Karpas-422 (cell line): ENCODE measurements around the gene ANXA8. TPM values are rescaled to one million over a fixed set of nuclear protein-coding genes. Genes with fewer than 3 reads are reported as not detected.

Experiments used
- DNase-seq: peaks from one replicate; pipeline ENCODE4 v3.0.0-alpha.2; 2015
- H2AFZ ChIP-seq: fragments of 200-600 bp; sonication (generic); 2 replicates; pipeline ENCODE4 v1.6.1; 2014; ENCODE audit warnings: antibody characterized with exemption, low read length, mixed read lengths
- H3K27ac ChIP-seq: fragments of 200-600 bp; sonication (generic); 2 replicates; pipeline ENCODE4 v1.5.1; 2014; ENCODE audit warnings: mild to moderate bottlenecking, low read length, moderate library complexity
- H3K27me3 ChIP-seq: fragments of 200-600 bp; sonication (generic); 2 replicates; pipeline ENCODE4 v1.6.1; 2014; ENCODE audit warnings: low read length, mixed read lengths
- H3K36me3 ChIP-seq: fragments of 200-600 bp; sonication (generic); 2 replicates; pipeline ENCODE4 v1.6.1; 2014; ENCODE audit warnings: low read length, mixed read lengths; ENCODE audit not compliant: insufficient read depth
- H3K4me1 ChIP-seq: fragments of 200-600 bp; sonication (generic); 2 replicates; pipeline ENCODE4 v1.6.1; 2014; ENCODE audit warnings: mild to moderate bottlenecking, low read length, mixed read lengths
- H3K4me2 ChIP-seq: fragments of 200-600 bp; sonication (generic); 2 replicates; pipeline ENCODE4 v1.6.1; 2014; ENCODE audit warnings: low read length, low read depth, mild to moderate bottlenecking; ENCODE audit not compliant: poor library complexity, severe bottlenecking
- H3K4me3 ChIP-seq: fragments of 200-600 bp; sonication (generic); 2 replicates; pipeline ENCODE4 v1.5.1; 2014; ENCODE audit warnings: mild to moderate bottlenecking, antibody characterized with exemption, low read length, mixed read lengths
- H3K79me2 ChIP-seq: fragments of 200-600 bp; sonication (generic); 2 replicates; pipeline ENCODE4 v1.6.1; 2014; ENCODE audit warnings: mild to moderate bottlenecking, low read length, mixed read lengths
- H3K9ac ChIP-seq: fragments of 200-600 bp; sonication (generic); 2 replicates; pipeline ENCODE4 v1.6.0; 2014; ENCODE audit warnings: low read length
- H3K9me2 ChIP-seq: fragments of 200-600 bp; sonication (generic), shearing (Covaris generic); replicated peaks from 2 replicates; pipeline ENCODE4 v1.6.0; 2014; ENCODE audit warnings: mild to moderate bottlenecking, low read length, moderate library complexity; ENCODE audit not compliant: insufficient read depth
- H3K9me3 ChIP-seq: fragments of 300-700, 200-600 bp; sonication (generic); 2 replicates; pipeline ENCODE4 v1.6.1; 2014; ENCODE audit warnings: low read length, mixed read lengths
- H4K20me1 ChIP-seq: fragments of 200-600 bp; sonication (generic); 2 replicates; pipeline ENCODE4 v1.6.1; 2014; ENCODE audit warnings: mild to moderate bottlenecking, antibody characterized with exemption, low read length, low read depth; ENCODE audit not compliant: insufficient read depth
- total RNA-seq: library from RNA; depleted of rRNA; stranded (reverse); fragments of >200 nt; shearing (Covaris generic); gene quantifications from 2 replicates; pipeline ENCODE4 v1.2.3, GENCODE V29; 2014; ENCODE audit warnings: low replicate concordance

The ANXA8 gene
- total RNA-seq, 1 experiment from 2014 or later = not detected

GRCh38 chr10:47447705-47448104, 36.2 kb downstream of the ANXA8 start:
- Histone ChIP-seq H3K27me3 (no peaks in the 10 kb centered on the region), H4K20me1 (no peaks in the 10 kb centered on the region), H3K4me2 (no peak overlapping the region), H3K9me3 (no peaks in the 10 kb centered on the region), H3K9me2 (no peaks in the 10 kb centered on the region), H3K79me2 (no peaks in the 10 kb centered on the region), H3K9ac (no peak overlapping the region), H2AFZ (no peak overlapping the region), H3K4me3 (no peak overlapping the region), H3K27ac (no peak overlapping the region), H3K4me1 (no peaks in the 10 kb centered on the region), H3K36me3 (no peaks in the 10 kb centered on the region)
- no peak for DNase-seq

GRCh38 chr10:47447209-47447608, 36.7 kb downstream of the ANXA8 start:
- Histone ChIP-seq H3K4me2 (no peak overlapping the region), H3K9me2 (no peaks in the 10 kb centered on the region), H3K4me1 (no peaks in the 10 kb centered on the region), H3K9me3 (no peaks in the 10 kb centered on the region), H3K79me2 (no peaks in the 10 kb centered on the region), H3K27me3 (no peaks in the 10 kb centered on the region), H3K4me3 (no peak overlapping the region), H3K36me3 (no peaks in the 10 kb centered on the region), H2AFZ (no peak overlapping the region), H3K9ac (no peak overlapping the region), H3K27ac (no peak overlapping the region), H4K20me1 (no peaks in the 10 kb centered on the region)
- no peak for DNase-seq

GRCh38 chr10:47445720-47446119, 38.2 kb downstream of the ANXA8 start:
- H4K20me1 ChIP-seq = no peaks in the 10 kb centered on the region
- H3K4me2 ChIP-seq = no peak overlapping the region
- H3K36me3 ChIP-seq = no peaks in the 10 kb centered on the region

GRCh38 chr10:47444047-47444446, 39.9 kb downstream of the ANXA8 start:
- Histone ChIP-seq H2AFZ (no peak overlapping the region), H4K20me1 (no peaks in the 10 kb centered on the region), H3K4me2 (no peak overlapping the region), H3K9me3 (no peaks in the 10 kb centered on the region), H3K9me2 (no peaks in the 10 kb centered on the region), H3K36me3 (no peaks in the 10 kb centered on the region), H3K79me2 (no peaks in the 10 kb centered on the region), H3K27me3 (no peaks in the 10 kb centered on the region), H3K4me3 (no peak overlapping the region), H3K4me1 (no peaks in the 10 kb centered on the region), H3K27ac (no peak overlapping the region), H3K9ac (no peak overlapping the region)
- DNase-seq = no peak

More at GRCh38 chr10:47445720-47446119, 38.2 kb downstream of the ANXA8 start:
- H3K79me2 ChIP-seq = no peaks in the 10 kb centered on the region
- H3K9ac ChIP-seq = no peak overlapping the region
- H3K27ac ChIP-seq = no peak overlapping the region
- no peaks in the 10 kb centered on the region for H3K27me3 ChIP-seq
- DNase-seq = no peak
- no peak overlapping the region for H2AFZ ChIP-seq
- H3K4me3 ChIP-seq = no peak overlapping the region
- no peaks in the 10 kb centered on the region for H3K9me3 ChIP-seq
- no peaks in the 10 kb centered on the region for H3K9me2 ChIP-seq
- H3K4me1 ChIP-seq = no peaks in the 10 kb centered on the region

- no peak for DNase-seq
- no peak overlapping the region for H3K27ac ChIP-seq
- no peaks in the 10 kb centered on the region for H3K27me3 ChIP-seq
- no peaks in the 10 kb centered on the region for H3K9me3 ChIP-seq
- H3K4me2 ChIP-seq = no peak overlapping the region
- H3K36me3 ChIP-seq = no peaks in the 10 kb centered on the region
- no peak overlapping the region for H3K9ac ChIP-seq
- H3K4me3 ChIP-seq = no peak overlapping the region
- no peaks in the 10 kb centered on the region for H3K9me2 ChIP-seq
- no peak overlapping the region for H2AFZ ChIP-seq
- H4K20me1 ChIP-seq = no peaks in the 10 kb centered on the region
- no peaks in the 10 kb centered on the region for H3K79me2 ChIP-seq
- no peaks in the 10 kb centered on the region for H3K4me1 ChIP-seq
Observed at GRCh38 chr10:47443145-47443544, 40.8 kb downstream of the ANXA8 start.

- no peak for DNase-seq
- H3K27ac ChIP-seq = no peak overlapping the region
- H4K20me1 ChIP-seq = no peaks in the 10 kb centered on the region
- no peaks in the 10 kb centered on the region for H3K4me1 ChIP-seq
- no peaks in the 10 kb centered on the region for H3K9me2 ChIP-seq
- no peaks in the 10 kb centered on the region for H3K27me3 ChIP-seq
- no peaks in the 10 kb centered on the region for H3K9me3 ChIP-seq
- no peaks in the 10 kb centered on the region for H3K79me2 ChIP-seq
- no peak overlapping the region for H2AFZ ChIP-seq
- no peak overlapping the region for H3K4me3 ChIP-seq
- H3K36me3 ChIP-seq = no peaks in the 10 kb centered on the region
- H3K9ac ChIP-seq = no peak overlapping the region
- H3K4me2 ChIP-seq = no peak overlapping the region
Observed at GRCh38 chr10:47442351-47442750, 41.6 kb downstream of the ANXA8 start.

DNA sequence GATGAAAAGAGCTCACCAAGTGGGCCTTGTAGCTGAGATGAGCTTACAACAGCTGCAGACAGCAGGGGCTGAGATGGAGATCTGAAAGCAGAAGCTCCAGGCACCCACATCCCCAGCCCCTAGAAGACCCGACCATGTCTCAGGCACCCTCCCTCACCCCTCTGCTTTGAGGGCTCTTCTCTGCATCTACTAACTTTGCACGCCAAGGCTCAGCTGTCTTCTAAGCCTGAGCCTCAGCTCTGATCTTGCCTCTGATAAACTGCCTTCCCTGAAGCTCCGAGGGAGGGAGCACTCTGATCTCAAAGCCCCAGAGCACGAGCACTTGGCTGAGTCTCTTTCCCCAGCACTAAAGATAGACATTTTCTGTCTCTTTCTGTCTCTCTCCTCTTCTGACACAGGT, 42.0 kb downstream of the ANXA8 start:
- Histone ChIP-seq H3K9ac (no peak overlapping the region), H3K9me3 (no peaks in the 10 kb centered on the region), H3K79me2 (no peaks in the 10 kb centered on the region), H3K9me2 (no peaks in the 10 kb centered on the region), H4K20me1 (no peaks in the 10 kb centered on the region), H3K27ac (no peak overlapping the region), H2AFZ (no peak overlapping the region), H3K4me3 (no peak overlapping the region), H3K36me3 (no peaks in the 10 kb centered on the region), H3K27me3 (no peaks in the 10 kb centered on the region), H3K4me1 (no peaks in the 10 kb centered on the region), H3K4me2 (no peak overlapping the region)
- no peak for DNase-seq

- Histone ChIP-seq H3K9me2 (no peaks in the 10 kb centered on the region), H3K4me3 (no peak overlapping the region), H2AFZ (no peak overlapping the region), H3K4me2 (no peak overlapping the region), H3K27ac (no peak overlapping the region), H3K9ac (no peak overlapping the region), H3K9me3 (no peaks in the 10 kb centered on the region), H3K27me3 (no peaks in the 10 kb centered on the region), H3K79me2 (no peaks in the 10 kb centered on the region), H3K36me3 (no peaks in the 10 kb centered on the region), H4K20me1 (no peaks in the 10 kb centered on the region), H3K4me1 (no peaks in the 10 kb centered on the region)
- DNase-seq = no peak
Observed at GRCh38 chr10:47440207-47440606, 43.7 kb downstream of the ANXA8 start.
